Mucosa of gallbladder (tissue), 1 donor: ENCODE measurements around the gene ATP8A2. TPM values are rescaled to one million over a fixed set of nuclear protein-coding genes. Genes with fewer than 3 reads are reported as not detected.
"Not testable (repeated sequence)": the region's sequence is repeated elsewhere in the genome, so short reads cannot be mapped to it uniquely, and the experiment has no call there.

Experiments
- DNase-seq: peaks from one replicate; pipeline ENCODE4 v3.0.0-alpha.2; 2020; ENCODE audit warnings: low spot score
- total RNA-seq: library from RNA; stranded (reverse); gene quantifications from one replicate; pipeline ENCODE4 v1.2.1, GENCODE V29; 2021
- donor health status: DM: no; HTN: no; CAD: no.

Gene ATP8A2
- total RNA-seq, 1 donor from 2014 or later: 0.29 TPM

DNA sequence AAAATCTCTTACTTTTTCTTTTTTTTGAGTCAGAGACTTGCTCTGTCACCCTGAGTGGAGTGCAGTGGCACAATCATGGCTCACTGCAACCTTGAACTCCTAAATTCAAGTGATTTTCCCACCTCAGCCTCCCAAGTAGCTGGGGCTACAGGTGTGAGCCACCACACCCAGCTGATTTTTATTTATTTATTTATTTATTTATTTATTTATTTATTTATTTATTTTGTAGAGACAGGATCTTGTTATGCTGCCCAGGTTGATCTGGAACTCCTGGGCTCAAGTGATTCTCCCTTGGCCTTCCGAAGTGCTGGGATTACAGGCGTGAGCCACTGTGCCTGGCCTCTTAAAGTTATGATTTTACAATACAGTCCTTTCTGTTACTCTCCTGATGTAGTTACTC lies 696.6 kb downstream of the ATP8A2 start:
- not testable (repeated sequence) for DNase-seq

GRCh38 chr13:26069642-26070041 lies 697.9 kb downstream of the ATP8A2 start:
- not testable (repeated sequence) for DNase-seq

- no peak for DNase-seq
These were observed 699.9 kb downstream of the ATP8A2 start for GRCh38 chr13:26071691-26072090.

- DNase-seq: not testable (repeated sequence)
These were observed 700.6 kb downstream of the ATP8A2 start for GRCh38 chr13:26072335-26072734.

DNA sequence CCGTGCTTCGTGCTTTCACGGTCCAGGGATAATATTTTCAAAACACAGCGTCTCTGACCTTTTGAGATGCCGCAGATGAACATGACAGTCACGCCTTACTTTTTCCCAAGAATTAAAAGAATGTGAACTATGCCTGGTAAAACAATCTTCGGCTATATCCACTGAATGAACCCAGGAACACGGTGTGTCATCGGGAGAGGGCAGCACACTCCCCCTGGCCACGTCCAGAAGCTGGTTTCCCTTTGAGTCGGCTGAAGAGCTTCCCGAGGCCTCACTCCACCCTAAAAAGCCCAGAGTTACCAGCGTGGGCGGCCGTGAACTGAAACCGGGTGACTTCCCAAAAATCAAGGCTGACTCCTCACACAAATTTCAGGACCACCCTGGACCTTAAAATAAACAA lies 702.9 kb downstream of the ATP8A2 start:
- no peak for DNase-seq

Other genes with a start within 250 kb of the ATP8A2 start
- gene AMER2, start 199.7 kb upstream of the ATP8A2 start, total RNA-seq: not detected
- 14.0 TPM for gene MTMR6, start 84.5 kb upstream of the ATP8A2 start, total RNA-seq
- gene NUP58, start 70.3 kb upstream of the ATP8A2 start, total RNA-seq: 34.0 TPM